Measurements from ENCODE around the gene DENND11. TPM values are rescaled to one million over a fixed set of nuclear protein-coding genes. Genes with fewer than 3 reads are reported as not detected.
A peak's percentile ranks its signal among the peaks of the same experiment; 100 is the strongest.

The DENND11 gene
- total RNA-seq, 4 donors from 2014 or later: 12.4 to 28.4 (median 19.6) TPM

DNA sequence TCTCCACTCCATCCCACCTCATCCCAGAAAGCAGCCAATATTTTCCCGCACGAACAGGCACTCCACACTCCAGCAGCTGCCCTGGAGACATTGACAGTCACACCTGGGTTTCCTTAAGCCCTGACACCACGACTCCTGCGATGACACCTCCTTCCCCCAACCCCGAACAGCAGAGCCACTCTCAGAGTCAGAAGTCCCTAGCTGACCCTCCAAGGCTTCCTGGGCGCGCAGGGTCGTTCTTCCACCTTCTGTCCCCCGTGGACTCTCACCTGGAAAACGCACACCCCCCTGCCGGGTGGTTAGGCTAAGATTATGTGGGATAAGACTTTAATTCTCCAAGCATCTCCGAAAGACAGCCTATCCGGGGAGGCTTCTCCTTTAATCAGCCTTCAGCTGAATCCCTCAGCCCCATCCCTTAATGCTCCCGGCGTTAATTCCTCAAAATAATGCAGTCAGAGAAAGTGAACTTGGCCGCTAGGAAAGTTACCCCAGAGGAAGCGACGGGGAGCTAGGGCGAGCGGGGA, 1.1 kb downstream of the DENND11 start:
- TF ChIP-seq, protein P1, sequence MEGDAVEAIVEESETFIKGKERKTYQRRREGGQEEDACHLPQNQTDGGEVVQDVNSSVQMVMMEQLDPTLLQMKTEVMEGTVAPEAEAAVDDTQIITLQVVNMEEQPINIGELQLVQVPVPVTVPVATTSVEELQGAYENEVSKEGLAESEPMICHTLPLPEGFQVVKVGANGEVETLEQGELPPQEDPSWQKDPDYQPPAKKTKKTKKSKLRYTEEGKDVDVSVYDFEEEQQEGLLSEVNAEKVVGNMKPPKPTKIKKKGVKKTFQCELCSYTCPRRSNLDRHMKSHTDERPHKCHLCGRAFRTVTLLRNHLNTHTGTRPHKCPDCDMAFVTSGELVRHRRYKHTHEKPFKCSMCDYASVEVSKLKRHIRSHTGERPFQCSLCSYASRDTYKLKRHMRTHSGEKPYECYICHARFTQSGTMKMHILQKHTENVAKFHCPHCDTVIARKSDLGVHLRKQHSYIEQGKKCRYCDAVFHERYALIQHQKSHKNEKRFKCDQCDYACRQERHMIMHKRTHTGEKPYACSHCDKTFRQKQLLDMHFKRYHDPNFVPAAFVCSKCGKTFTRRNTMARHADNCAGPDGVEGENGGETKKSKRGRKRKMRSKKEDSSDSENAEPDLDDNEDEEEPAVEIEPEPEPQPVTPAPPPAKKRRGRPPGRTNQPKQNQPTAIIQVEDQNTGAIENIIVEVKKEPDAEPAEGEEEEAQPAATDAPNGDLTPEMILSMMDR (IDR thresholded peaks at IDR 0.05): no peak
- peak; percentile 12 for ATAC-seq (ENCODE audit: low FRiP score)

DNA sequence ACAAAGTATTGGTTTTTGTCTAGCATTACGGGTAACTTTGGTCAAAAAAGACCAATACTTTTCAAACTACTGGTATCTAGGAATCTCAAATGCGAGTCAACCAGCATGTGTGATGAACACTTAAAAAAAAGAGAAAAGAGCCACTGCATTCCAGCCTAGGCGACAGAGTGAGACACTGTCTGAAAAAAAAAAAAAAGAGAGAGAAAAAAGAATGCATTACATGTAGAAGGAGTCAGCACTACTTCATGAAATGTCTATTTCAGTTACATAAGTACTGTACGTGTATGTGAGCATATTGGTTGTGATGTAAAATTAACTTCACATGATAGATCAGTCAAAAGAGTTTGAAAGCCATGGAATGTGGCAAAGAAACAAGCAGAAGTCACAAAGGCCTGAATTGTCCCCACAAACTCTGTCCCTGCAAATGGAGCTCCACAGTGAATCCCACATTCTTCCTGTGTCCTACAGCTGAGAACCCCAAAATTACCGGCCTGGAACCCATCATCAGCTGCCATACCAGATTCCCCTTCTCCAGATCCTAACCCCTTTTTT, 1.6 kb downstream of the DENND11 start:
- no peak for ATAC-seq (ENCODE audit: low FRiP score)
- no peak for DNase-seq (ENCODE audit: low spot score)
- TF ChIP-seq, protein P1 (IDR thresholded peaks at IDR 0.05): no peak

More for the DNA sequence above, 1.1 kb downstream of the DENND11 start:
- DNase-seq (ENCODE audit: low spot score): no peak

DNA sequence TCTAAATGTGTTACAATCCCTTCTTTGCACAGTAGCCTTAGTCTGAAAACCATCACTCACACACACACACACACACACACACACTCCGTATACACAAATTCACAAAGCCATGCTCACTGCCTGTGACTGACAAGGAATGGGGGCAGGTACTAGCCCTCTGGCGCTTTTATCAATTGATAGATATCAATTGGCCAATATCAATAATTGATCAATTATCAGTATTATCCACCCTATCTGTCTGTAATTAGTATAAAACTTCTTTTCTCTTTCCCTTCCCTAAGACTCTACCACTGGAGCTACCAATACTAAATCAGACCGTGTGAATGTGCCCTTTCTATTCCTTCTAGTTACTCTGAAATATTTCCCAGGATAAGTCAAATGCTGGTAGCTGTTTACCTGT, 2.1 kb downstream of the DENND11 start:
- no peak for ATAC-seq (ENCODE audit: low FRiP score)
- TF ChIP-seq, protein P1 (IDR thresholded peaks at IDR 0.05): no peak
- DNase-seq (ENCODE audit: low spot score): no peak

DNA sequence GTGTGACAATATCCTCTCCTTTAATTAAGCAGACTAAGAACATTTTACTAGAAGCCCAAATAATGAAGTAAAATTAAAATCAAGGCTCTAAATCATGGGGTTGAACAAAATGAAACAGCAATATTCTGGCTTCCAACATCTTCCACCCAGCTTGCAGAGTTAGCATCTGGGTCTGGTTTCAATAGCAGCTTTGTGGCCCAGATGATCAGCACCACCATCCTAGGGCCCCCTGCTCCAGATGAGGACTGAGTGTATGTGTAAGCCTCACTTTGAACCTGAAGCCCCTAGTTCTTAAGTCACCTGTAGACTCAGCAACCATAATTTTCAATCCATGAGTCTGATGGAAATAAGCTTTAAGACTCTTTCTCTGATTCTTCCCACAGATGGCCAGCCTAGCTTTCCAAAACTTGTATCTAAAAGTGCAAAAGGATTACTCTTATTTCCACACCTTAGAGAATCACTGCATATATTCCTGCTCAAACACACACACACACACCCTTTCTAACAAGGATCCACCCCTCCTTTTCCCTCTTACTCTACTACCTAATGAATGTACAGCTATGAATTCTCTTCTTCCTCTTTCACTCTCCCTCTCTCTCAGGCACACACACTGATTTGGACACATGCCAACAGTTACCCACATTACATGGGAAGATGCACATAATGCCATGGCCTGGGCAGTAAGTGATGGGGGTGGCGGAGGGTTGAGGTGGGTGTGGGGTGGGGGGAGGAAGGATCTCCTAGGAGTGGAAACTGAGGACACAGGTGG, 3.5 kb downstream of the DENND11 start:
- no peak for DNase-seq (ENCODE audit: low spot score)
- TF ChIP-seq, protein P1 (IDR thresholded peaks at IDR 0.05): no peak
- no peak for ATAC-seq (ENCODE audit: low FRiP score)

DNA sequence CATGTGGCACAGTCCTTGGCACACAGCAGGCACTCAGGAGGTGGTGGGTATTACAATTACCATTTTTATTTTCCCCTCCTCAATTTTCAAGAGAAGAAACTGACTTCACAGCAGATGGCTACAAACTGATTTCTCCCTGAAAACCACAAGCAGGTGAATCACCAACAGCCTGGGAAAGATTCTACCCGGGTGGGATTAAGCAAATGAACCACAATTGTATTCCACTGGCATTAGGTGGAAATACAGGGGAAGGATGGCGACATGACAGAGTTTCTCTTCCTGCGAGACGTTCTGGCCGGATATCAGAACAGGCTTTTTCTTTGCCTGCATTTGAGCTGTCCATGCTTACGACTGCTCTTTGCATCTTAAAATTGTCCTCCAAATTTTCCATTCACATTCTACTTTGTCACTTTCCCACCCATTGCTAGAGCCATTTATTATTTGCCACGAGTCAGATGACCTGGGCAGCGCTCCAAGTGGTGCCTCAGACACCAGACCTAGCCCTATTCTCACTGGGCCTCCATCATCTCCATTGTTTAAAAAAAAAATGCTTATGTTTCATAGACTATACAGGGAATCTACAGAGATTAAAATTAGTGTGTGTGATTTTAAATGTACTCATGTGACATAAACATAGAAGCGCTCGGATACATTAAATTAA, 4.6 kb downstream of the DENND11 start:
- DNase-seq (ENCODE audit: low spot score) (no peak), ATAC-seq (ENCODE audit: low FRiP score) (no peak)
- TF ChIP-seq, protein P1 (IDR thresholded peaks at IDR 0.05): no peak

DNA sequence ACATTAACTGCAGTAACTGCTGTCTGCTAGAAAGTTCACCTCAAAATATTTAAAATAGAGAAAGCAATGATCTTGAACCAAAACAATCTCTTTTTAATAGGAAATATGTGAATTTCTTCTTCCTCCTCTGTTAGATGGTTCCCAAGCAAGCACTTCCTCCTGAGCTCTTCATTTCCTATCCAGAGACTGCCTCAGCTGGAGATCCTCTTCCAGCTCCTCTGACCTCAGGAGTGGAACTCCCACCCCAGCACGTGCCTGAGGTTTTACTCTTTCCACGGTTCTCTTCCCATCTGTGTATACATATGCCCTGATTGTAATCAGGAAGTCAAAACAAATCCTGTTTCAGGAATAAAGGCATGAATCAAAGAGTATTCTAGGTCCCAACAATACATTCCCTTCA, 5.6 kb downstream of the DENND11 start:
- ATAC-seq (ENCODE audit: low FRiP score) (no peak), DNase-seq (ENCODE audit: low spot score) (no peak)
- TF ChIP-seq, protein P1 (IDR thresholded peaks at IDR 0.05): no peak

Measured in omental fat pad (tissue), 4 donors.